PC-3 (cell line): ENCODE data around the gene LUM. TPM values are rescaled to one million over a fixed set of nuclear protein-coding genes. Genes with fewer than 3 reads are reported as not detected.

Source experiments
- ATAC-seq: fragments of 200-7000 bp; cut with Tn5 transposase; 2 replicates; pipeline ENCODE4 v1.9.1; 2020; ENCODE audit warnings: mild to moderate bottlenecking, moderate library complexity
- Bru-seq: library from RNA; stranded (reverse); fragments of 400-500 nt; gene quantifications from one replicate; lab custom pipeline; 2021; lab: Mats Ljungman, UMichigan
- BruChase-seq, 2 experiments: library from RNA; stranded (reverse); fragments of 400-500 nt; gene quantifications; one replicate each; lab custom pipeline; 2021; lab: Mats Ljungman, UMichigan
- BruUV-seq: library from RNA; stranded (reverse); fragments of 400-500 nt; replicated peaks from 2 replicates; lab custom pipeline; 2021; lab: Mats Ljungman, UMichigan
- CTCF ChIA-PET: fragments of 300-600 bp; sonication (Branson Sonifier 250); formaldehyde crosslinking; loops from one replicate; lab custom pipeline; 2022; ENCODE audit warnings: antibody characterized with exemption; lab: Charles Lee
- POLR2A ChIA-PET: fragments of 300-600 bp; sonication (Branson Sonifier 250); formaldehyde crosslinking; loops from one replicate; lab custom pipeline; 2022; ENCODE audit warnings: antibody characterized with exemption; ENCODE audit not compliant: unreplicated experiment; lab: Charles Lee
- DNase-seq: peaks from one replicate; pipeline ENCODE4 v3.0.0-alpha.2; 2015
- H2AFZ ChIP-seq: fragments of 300-600 bp; sonication (generic); 2 replicates; pipeline ENCODE4 v1.6.0; 2016; ENCODE audit warnings: antibody characterized with exemption, low read length
- H3F3A ChIP-seq: fragments of 300-600 bp; sonication (generic); one replicate; pipeline ENCODE4 v1.6.0; 2017; ENCODE audit warnings: antibody characterized with exemption, low read length, control low read depth, mild to moderate bottlenecking; ENCODE audit not compliant: unreplicated experiment
- H3K27ac ChIP-seq: fragments of 300-600 bp; sonication (generic); 2 replicates; pipeline ENCODE4 v1.5.1; 2016; ENCODE audit warnings: mild to moderate bottlenecking, low read length
- H3K27me3 ChIP-seq: fragments of 300-600 bp; sonication (generic); 2 replicates; pipeline ENCODE4 v1.6.1; 2016; ENCODE audit warnings: low read length, mixed read lengths
- H3K36me3 ChIP-seq: fragments of 300-600 bp; sonication (generic); 2 replicates; pipeline ENCODE4 v1.6.1; 2016; ENCODE audit warnings: low read depth, mixed run types, low read length, mixed read lengths
- H3K4me1 ChIP-seq: fragments of 300-600 bp; sonication (generic); 2 replicates; pipeline ENCODE4 v1.5.1; 2016; ENCODE audit warnings: low read length; ENCODE audit not compliant: insufficient read depth
- H3K4me2 ChIP-seq: fragments of 300-600 bp; sonication (generic); 2 replicates; pipeline ENCODE4 v1.6.0; 2016; ENCODE audit warnings: low read length
- H3K4me3 ChIP-seq: fragments of 300-600 bp; sonication (generic); 2 replicates; pipeline ENCODE4 v1.5.1; 2016; ENCODE audit warnings: mild to moderate bottlenecking, low read length, mixed read lengths
- H3K79me2 ChIP-seq: fragments of 300-600 bp; sonication (generic); 2 replicates; pipeline ENCODE4 v1.6.1; 2017; ENCODE audit warnings: low read length, mixed read lengths
- H3K9ac ChIP-seq: fragments of 300-600 bp; sonication (generic); 2 replicates; pipeline ENCODE4 v1.6.0; 2016; ENCODE audit warnings: mild to moderate bottlenecking, low read length
- H3K9me2 ChIP-seq: fragments of 300-600 bp; sonication (generic); replicated peaks from 2 replicates; pipeline ENCODE4 v1.6.1; 2016; ENCODE audit warnings: mixed run types, low read length, mixed read lengths
- H3K9me3 ChIP-seq: fragments of 300-600 bp; sonication (generic); 2 replicates; pipeline ENCODE4 v1.6.1; 2016; ENCODE audit warnings: low read length, mixed read lengths
- H4K20me1 ChIP-seq: fragments of 300-600 bp; sonication (generic); 2 replicates; pipeline ENCODE4 v1.6.1; 2016; ENCODE audit warnings: low read length, mixed read lengths
- CTCF ChIP-seq: fragments of 300-600 bp; sonication (generic); conservative IDR thresholded peaks from 2 replicates; pipeline ENCODE4 v1.5.1; 2017; ENCODE audit warnings: antibody characterized with exemption, low read depth, mild to moderate bottlenecking, low read length
- EZH2 ChIP-seq: fragments of 300-600 bp; sonication (generic); IDR thresholded peaks from one replicate; pipeline ENCODE4 v1.6.1; 2017; ENCODE audit warnings: antibody characterized with exemption, mild to moderate bottlenecking, low read length; ENCODE audit not compliant: unreplicated experiment
- EZH2phosphoT487 ChIP-seq: fragments of 300-600 bp; sonication (generic); IDR thresholded peaks from 2 replicates; pipeline ENCODE4 v1.6.1; 2018; ENCODE audit warnings: mild to moderate bottlenecking, antibody characterized with exemption, low read length, borderline replicate concordance
- intact Hi-C: fragments of 100-400 bp; cut with micrococcal nuclease; formaldehyde crosslinking; loops from 2 replicates; pipeline ENCODE4 v1.9.0; 2023
- long read RNA-seq: library from polyadenylated mRNA; unstranded; transcript quantifications from one replicate; pipeline ENCODE4 v2.0.0, GENCODE V29; 2021; ENCODE audit not compliant: unreplicated experiment
- total RNA-seq: library from RNA; depleted of rRNA; stranded (reverse); fragments of >200 nt; gene quantifications from 2 replicates; pipeline ENCODE4 v1.2.3, GENCODE V29; 2014; rRNA removed

Gene LUM
- 0.15 TPM in 1 of 2 replicates, not detected in the other for total RNA-seq
- percentile 14 among the genes with signal in this experiment for Bru-seq, nascent RNA
- BruChase-seq, experiment 1, labeled RNA remaining after a 6-hour chase = percentile 17 among the genes with signal in this experiment
- BruChase-seq, experiment 2, labeled RNA remaining after a 2-hour chase = percentile 13 among the genes with signal in this experiment
- long read RNA-seq = 0 reads

DNA sequence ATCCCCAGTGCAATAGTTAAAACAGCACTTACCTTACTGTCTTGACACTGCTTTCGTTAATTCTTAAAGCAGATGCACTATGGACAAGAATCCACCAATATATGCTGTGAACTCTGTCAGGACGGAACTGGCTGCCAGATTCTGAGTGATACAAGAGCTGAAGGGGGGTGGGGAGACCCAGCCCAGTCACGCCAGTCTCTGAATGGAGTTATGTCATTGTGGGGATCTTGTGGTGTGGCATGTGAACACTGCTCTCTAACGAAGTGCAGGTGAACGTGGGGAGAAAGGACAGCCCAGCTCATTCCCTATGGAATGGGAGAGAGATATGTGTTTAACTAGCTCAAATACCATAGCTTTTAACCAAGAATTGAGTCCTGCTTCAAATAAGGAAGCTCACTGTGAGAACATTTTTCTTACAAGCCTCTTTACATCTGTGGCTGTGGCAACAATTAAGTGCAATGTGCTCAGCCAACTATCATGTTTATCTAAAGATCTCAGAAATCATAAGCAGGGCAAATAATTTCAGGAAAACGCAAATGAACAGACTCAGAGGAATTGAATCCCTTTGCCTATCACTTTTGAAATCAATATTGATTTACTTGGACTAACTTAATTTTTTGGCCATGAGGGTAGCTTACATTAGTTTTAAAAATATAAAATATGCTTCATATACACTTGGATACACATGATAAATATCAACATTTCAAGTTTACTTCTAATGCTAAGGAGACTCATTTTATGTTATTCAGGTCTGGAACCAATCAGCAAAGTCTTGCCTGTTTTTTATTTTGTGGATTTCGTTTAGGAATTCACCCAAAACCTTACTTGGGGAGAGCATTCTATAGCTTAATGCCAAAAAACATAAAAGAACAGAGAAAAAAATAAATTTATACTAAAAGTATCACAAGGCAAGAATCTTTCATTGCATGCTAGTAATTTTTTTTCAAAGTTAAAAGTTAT, at the start of gene LUM:
Gene LUM, minus strand, starts transcription at position 129 of the 960 bp plus-strand sequence. CDS start 2,515 bp downstream, outside the sequence.
- H3F3A ChIP-seq = no peaks in the 10 kb centered on the region
- intact Hi-C loops = loop anchor here (5.0 kb wide), 1 partner anchor 66 kb away; no protein-coding TSS in a partner anchor
- no peak within 1 kb of the TSS for H3K9ac ChIP-seq
- 0 out of 2 replicates have a peak within 1 kb of the TSS, but pooled peaks have one; percentile 28 for H3K4me3 ChIP-seq
- H3K27me3 ChIP-seq = no peaks in the 10 kb centered on the region
- TF ChIP-seq CTCF (no peak), EZH2phosphoT487 (no peak), EZH2 (no peak)
- peak within 1 kb of the TSS; percentile 73 for H2AFZ ChIP-seq
- no peaks in the 10 kb centered on the region for H3K9me3 ChIP-seq
- no peaks in the 10 kb centered on the region for H3K9me2 ChIP-seq
- DNase-seq = peak; percentile 27
- ChIA-PET POLR2A (interaction anchor here (0.6 kb wide), 1 partner anchor 35 kb away, joined by 3 read pairs; no protein-coding TSS in a partner anchor), CTCF (interaction anchor here (0.5 kb wide), 1 partner anchor 134 kb away, joined by 4 read pairs; no protein-coding TSS in a partner anchor)
- no peaks in the 10 kb centered on the region for H3K79me2 ChIP-seq
- H3K4me2 ChIP-seq = peak within 1 kb of the TSS; percentile 65
- BruUV-seq = no TSS peak
- H3K27ac ChIP-seq = no peak within 1 kb of the TSS
- peaks cover 9% of the 10 kb centered on the region for H3K4me1 ChIP-seq
- no peaks in the 10 kb centered on the region for H4K20me1 ChIP-seq
- H3K36me3 ChIP-seq = no peaks in the 10 kb centered on the region
- ATAC-seq = peak; percentile 41

DNA sequence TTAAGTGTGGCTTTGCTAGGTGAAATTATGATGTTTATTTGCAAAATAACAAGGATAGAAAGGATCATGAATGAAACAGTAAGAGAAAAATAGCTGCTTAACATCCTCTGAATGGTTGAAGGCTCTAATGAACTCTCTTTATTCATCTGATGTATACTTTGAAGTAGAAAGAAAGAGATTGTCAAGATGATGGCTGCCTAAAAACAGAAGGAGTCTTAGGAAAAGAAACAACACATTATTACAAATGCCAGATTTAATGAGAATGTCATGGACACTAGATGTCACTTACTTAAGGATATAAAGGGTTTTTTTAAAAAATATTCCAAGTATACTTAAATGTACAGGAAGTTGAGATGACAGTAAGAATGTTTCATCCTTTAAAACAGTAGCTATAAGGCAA, 49.7 kb upstream of the LUM start:
- Histone ChIP-seq H3K9me3 (no peaks in the 10 kb centered on the region), H2AFZ (no peak overlapping the region), H3K4me3 (no peak overlapping the region), H3K36me3 (no peaks in the 10 kb centered on the region), H3K4me2 (no peak overlapping the region), H3K9ac (no peak overlapping the region), H3F3A (no peaks in the 10 kb centered on the region), H4K20me1 (no peaks in the 10 kb centered on the region), H3K27ac (no peak overlapping the region), H3K9me2 (no peaks in the 10 kb centered on the region), H3K27me3 (no peaks in the 10 kb centered on the region), H3K4me1 (no peaks in the 10 kb centered on the region), H3K79me2 (no peaks in the 10 kb centered on the region)
- ChIA-PET CTCF (no interaction called here), POLR2A (no interaction called here)
- no TSS peak for BruUV-seq
- ATAC-seq (no peak), DNase-seq (no peak)
- TF ChIP-seq CTCF = no peak
- TF ChIP-seq EZH2 = no peak
- TF ChIP-seq EZH2phosphoT487 = no peak
- intact Hi-C loops = no loop called here
